HepG2 (cell line): ENCODE results near the gene TAS2R7. TPM values are rescaled to one million over a fixed set of nuclear protein-coding genes. Genes with fewer than 3 reads are reported as not detected.
A peak's percentile ranks its signal among the peaks of the same experiment; 100 is the strongest.

ENCODE experiments used
- ATAC-seq: fragments of 200-7000 bp; cut with Tn5 transposase; 3 replicates; pipeline ENCODE4 v1.9.1; 2020; ENCODE audit warnings: mild to moderate bottlenecking, moderate library complexity
- BruUV-seq: library from RNA; stranded (reverse); fragments of 400-500 nt; replicated peaks from 2 replicates; lab custom pipeline; 2021; lab: Mats Ljungman, UMichigan
- CTCF ChIA-PET: fragments of 300-600 bp; formaldehyde crosslinking; extraction: SDS; loops from one replicate; lab custom pipeline; 2021; ENCODE audit warnings: low total read pairs, inconsistent platforms, low intra/inter-chr PET ratio; lab: Yijun Ruan, JAX
- POLR2A ChIA-PET: fragments of 350-600 bp; sonication (Branson Sonifier 250); formaldehyde crosslinking; loops from one replicate; lab custom pipeline; 2020; ENCODE audit warnings: antibody characterized with exemption, inconsistent platforms; lab: Yijun Ruan, JAX
- DNase-seq: peaks from one replicate; pipeline ENCODE4 v3.0.0-alpha.2; 2015; ENCODE audit warnings: low spot score
- FAIRE-seq: peaks from 3 replicates; lab custom pipeline; 2011; peaks lifted over from hg19 to GRCh38; lab: Jason Lieb, UNC
- H2AFZ ChIP-seq: one replicate; pipeline ENCODE4 v1.6.1; 2011; ENCODE audit warnings: low read length, inconsistent platforms
- H3K27ac ChIP-seq: fragments of 300-600 bp; 3 replicates; pipeline ENCODE4 v1.8.0; 2011; ENCODE audit warnings: mixed run types, mild to moderate bottlenecking, mixed read lengths, low read length, inconsistent platforms; ENCODE audit not compliant: insufficient read depth; ENCODE audit errors: extremely low read length
- H3K27me3 ChIP-seq, 2 experiments: fragments of 200-600 bp in 1 of 2; 2 replicates in 1 of 2; 3 replicates in 1 of 2; pipeline versions ENCODE4 v1.6.0 to v1.8.0; 2011; ENCODE audit warnings: low read length in 2 of 2, mild to moderate bottlenecking in 2 of 2, moderate library complexity in 2 of 2, inconsistent platforms in 1 of 2; ENCODE audit not compliant: insufficient read depth in 2 of 2, control insufficient read depth in 1 of 2
- H3K36me3 ChIP-seq, 2 experiments: fragments of 200-600 bp in 1 of 2; replicated peaks in 1 of 2; 2 replicates in 1 of 2; 3 replicates in 1 of 2; pipeline versions ENCODE4 v1.5.1 to v1.8.0; 2011; ENCODE audit warnings: low read length in 2 of 2, inconsistent platforms in 1 of 2; ENCODE audit not compliant: insufficient read depth in 2 of 2, control insufficient read depth in 1 of 2
- H3K4me1 ChIP-seq: 2 replicates; pipeline ENCODE4 v1.5.1; 2012; ENCODE audit warnings: low read length, inconsistent platforms; ENCODE audit not compliant: insufficient read depth
- H3K4me2 ChIP-seq: 2 replicates; pipeline ENCODE4 v1.6.0; 2011; ENCODE audit warnings: low read depth, low read length, inconsistent platforms
- H3K4me3 ChIP-seq, 3 experiments: fragments of 200-600 bp in 1 of 3; sonication (generic), shearing (Covaris generic) in 1 of 3; replicated peaks in 1 of 3; 2 replicates each; pipeline ENCODE4 v1.5.1; 2011 to 2016; ENCODE audit warnings: low read length in 3 of 3, inconsistent platforms in 2 of 3, low read depth in 2 of 3, mild to moderate bottlenecking in 2 of 3, control low read depth in 1 of 3, mixed read lengths in 1 of 3; ENCODE audit not compliant: insufficient read depth in 1 of 3
- H3K79me2 ChIP-seq: one replicate; pipeline ENCODE4 v1.6.1; 2011; ENCODE audit warnings: low read length, inconsistent platforms; ENCODE audit not compliant: insufficient read depth
- H3K9ac ChIP-seq: 2 replicates; pipeline ENCODE4 v1.6.0; 2011; ENCODE audit warnings: mild to moderate bottlenecking, low read depth, low read length, inconsistent platforms; ENCODE audit not compliant: insufficient read depth
- H3K9me3 ChIP-seq: 2 replicates; pipeline ENCODE4 v1.5.1; 2012; ENCODE audit warnings: mild to moderate bottlenecking, low read length
- H4K20me1 ChIP-seq: 2 replicates; pipeline ENCODE4 v1.6.0; 2011; ENCODE audit warnings: inconsistent platforms, mild to moderate bottlenecking, low read length, moderate library complexity; ENCODE audit not compliant: insufficient read depth
- CEBPG ChIP-seq: IDR thresholded peaks from 2 replicates; pipeline ENCODE4 v1.6.1; 2016
- HIVEP1 ChIP-seq: sonication (generic); formaldehyde crosslinking; IDR thresholded peaks from 2 replicates; pipeline ENCODE4 v1.4.0; 2020; ENCODE audit warnings: mild to moderate bottlenecking, missing genetic modification reagents
- MED13 ChIP-seq: sonication (generic); formaldehyde crosslinking; IDR thresholded peaks from 2 replicates; pipeline ENCODE4 v1.5.0; 2020; ENCODE audit warnings: missing genetic modification reagents
- PHF8 ChIP-seq: sonication (generic); formaldehyde crosslinking; IDR thresholded peaks from 2 replicates; pipeline ENCODE4 v1.5.0; 2020; ENCODE audit warnings: missing genetic modification reagents
- RAD21 ChIP-seq: fragments of 450-650 bp; formaldehyde crosslinking; IDR thresholded peaks from 2 replicates; pipeline ENCODE4 v1.5.0; 2020; ENCODE audit warnings: mild to moderate bottlenecking
- SMC3 ChIP-seq: IDR thresholded peaks from 2 replicates; pipeline ENCODE4 v1.6.1; 2011; ENCODE audit warnings: low read length, improper control_type of control experiment
- STAG1 ChIP-seq: sonication (generic); formaldehyde crosslinking; IDR thresholded peaks from 2 replicates; pipeline ENCODE4 v1.4.0; 2020; ENCODE audit warnings: missing genetic modification reagents
- XRCC5 ChIP-seq: fragments of 200-400 bp; formaldehyde crosslinking; optimal IDR thresholded peaks from 2 replicates; pipeline ENCODE3; 2017; ENCODE audit warnings: mild to moderate bottlenecking, low read length
- ZNF235 ChIP-seq: sonication (generic); formaldehyde crosslinking; IDR thresholded peaks from 2 replicates; pipeline ENCODE4 v1.8.1; 2023; ENCODE audit warnings: mild to moderate bottlenecking, missing genetic modification reagents, borderline replicate concordance
- ZNF33A ChIP-seq: sonication (generic); formaldehyde crosslinking; IDR thresholded peaks from 2 replicates; pipeline ENCODE4 v1.5.1; 2020; ENCODE audit warnings: missing genetic modification reagents, mild to moderate bottlenecking, moderate library complexity, borderline replicate concordance
- ZNF549 ChIP-seq: sonication (generic); formaldehyde crosslinking; IDR thresholded peaks from 2 replicates; pipeline ENCODE4 v1.5.0; 2020; ENCODE audit warnings: missing genetic modification reagents
- WGBS: methylation state at CpG from one replicate; pipeline ENCODE4 v1.1.6; 2017; ENCODE audit warnings: low lambda C conversion rate; 5-methylcytosine and 5-hydroxymethylcytosine counted together
- in situ Hi-C: cut with HindIII; loops from 2 replicates; pipeline ENCODE4 v1.10.0; 2017; ENCODE audit warnings: low pct_unique_long_range_greater_than_20kb; ENCODE audit not compliant: extremely low pct_ligation_motif_present
- intact Hi-C: fragments of 100-400 bp; cut with micrococcal nuclease; formaldehyde crosslinking; loops from one replicate; pipeline ENCODE4 v1.10.0; 2022; ENCODE audit not compliant: unreplicated experiment
- polyA plus RNA-seq, 8 experiments: library from polyadenylated mRNA; depleted of rRNA in 3 of 8; stranded (reverse) in 7 of 8; unstranded in 1 of 8; fragments of >200 nt; fragmentation: Illumina TruSeq in 4 of 8; extraction: Trizol in 4 of 8; gene quantifications; 2 replicates each; pipeline versions ENCODE4 v1.2.1 to v1.2.3, GENCODE V29; 2011 to 2016; ENCODE audit warnings: low read depth in 4 of 8, missing spikeins in 1 of 8, mixed read lengths in 1 of 8; ENCODE audit not compliant: insufficient read depth in 1 of 8
- total RNA-seq, 5 experiments: library from RNA; depleted of rRNA; stranded (reverse); fragments of >200 nt; fragmentation: Illumina TruSeq; extraction: Trizol; gene quantifications; 2 replicates each; pipeline ENCODE4 v1.2.3, GENCODE V29; 2016; ENCODE audit warnings: low read depth in 1 of 5
- TF ChIP-seq, protein P1 (sequence below): IDR thresholded peaks from 2 replicates; pipeline ENCODE4 v1.6.1; 2012; ENCODE audit warnings: low read depth, low read length, improper control_type of control experiment
- TF ChIP-seq, protein P2 (sequence below): sonication (generic); formaldehyde crosslinking; IDR thresholded peaks from 2 replicates; pipeline ENCODE4 v1.5.0; 2020; ENCODE audit warnings: mild to moderate bottlenecking, missing genetic modification reagents, moderate library complexity
- TF ChIP-seq, protein P3 (sequence below): sonication (generic); formaldehyde crosslinking; IDR thresholded peaks from 2 replicates; pipeline ENCODE4 v1.9.0; 2021; ENCODE audit warnings: missing genetic modification reagents, mild to moderate bottlenecking, borderline replicate concordance

Gene TAS2R7
- total and polyA plus RNA-seq, 2 of the 13 experiments (the other 11 are each of a cell fraction or from before 2014, with no cell fraction given): not detected

DNA sequence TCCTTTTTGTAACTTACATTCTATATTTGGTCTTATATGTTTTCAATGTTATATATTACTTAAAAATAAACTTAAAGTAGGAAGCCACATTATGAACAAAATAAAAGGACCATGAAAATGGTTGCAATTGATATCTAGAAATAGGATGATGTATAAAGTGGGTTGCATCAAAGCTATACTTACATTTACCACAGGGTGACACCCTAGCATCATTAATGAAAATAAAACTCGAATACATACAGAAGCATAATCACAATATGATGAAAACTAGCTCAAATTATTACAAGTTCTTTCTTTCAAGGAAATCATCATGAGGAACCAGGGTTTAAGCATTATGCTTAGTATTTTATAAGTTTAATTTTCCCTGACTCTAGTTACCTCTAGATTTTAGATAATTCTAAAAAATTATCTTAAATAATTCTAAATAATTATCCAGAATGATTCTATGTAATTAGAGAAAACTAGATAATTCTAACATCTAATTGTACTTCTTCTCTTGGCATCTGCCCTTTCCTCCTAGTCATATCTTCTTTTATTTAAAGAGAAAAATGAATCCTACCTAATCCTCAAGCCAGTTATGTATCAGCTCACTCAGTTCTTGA is 31.2 kb downstream of the TAS2R7 start:
- no peaks in the 10 kb centered on the region for H3K4me1 ChIP-seq
- TF ChIP-seq RAD21 (CRISPR knock-in tag) (peak; percentile 46; the same call in 1 of the 2 replicates), ZNF235 (no peak), XRCC5 (no peak), ZNF549 (CRISPR knock-in tag) (no peak), SMC3 (peak; percentile 80), ZNF33A (no peak), STAG1 (CRISPR knock-in tag) (peak; percentile 89), HIVEP1 (CRISPR knock-in tag) (no peak), CEBPG (CRISPR knock-in tag) (peak; percentile 11; the same call in 1 of the 2 replicates), MED13 (CRISPR knock-in tag) (no peak), PHF8 (CRISPR knock-in tag) (no peak)
- TF ChIP-seq, protein P1, sequence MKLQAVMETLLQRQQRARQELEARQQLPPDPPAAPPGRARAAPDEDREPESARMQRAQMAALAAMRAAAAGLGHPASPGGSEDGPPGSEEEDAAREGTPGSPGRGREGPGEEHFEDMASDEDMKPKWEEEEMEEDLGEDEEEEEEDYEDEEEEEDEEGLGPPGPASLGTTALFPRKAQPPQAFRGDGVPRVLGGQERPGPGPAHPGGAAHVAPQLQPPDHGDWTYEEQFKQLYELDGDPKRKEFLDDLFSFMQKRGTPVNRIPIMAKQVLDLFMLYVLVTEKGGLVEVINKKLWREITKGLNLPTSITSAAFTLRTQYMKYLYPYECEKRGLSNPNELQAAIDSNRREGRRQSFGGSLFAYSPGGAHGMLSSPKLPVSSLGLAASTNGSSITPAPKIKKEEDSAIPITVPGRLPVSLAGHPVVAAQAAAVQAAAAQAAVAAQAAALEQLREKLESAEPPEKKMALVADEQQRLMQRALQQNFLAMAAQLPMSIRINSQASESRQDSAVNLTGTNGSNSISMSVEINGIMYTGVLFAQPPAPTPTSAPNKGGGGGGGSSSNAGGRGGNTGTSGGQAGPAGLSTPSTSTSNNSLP: peak; percentile 76
- TF ChIP-seq, protein P2, sequence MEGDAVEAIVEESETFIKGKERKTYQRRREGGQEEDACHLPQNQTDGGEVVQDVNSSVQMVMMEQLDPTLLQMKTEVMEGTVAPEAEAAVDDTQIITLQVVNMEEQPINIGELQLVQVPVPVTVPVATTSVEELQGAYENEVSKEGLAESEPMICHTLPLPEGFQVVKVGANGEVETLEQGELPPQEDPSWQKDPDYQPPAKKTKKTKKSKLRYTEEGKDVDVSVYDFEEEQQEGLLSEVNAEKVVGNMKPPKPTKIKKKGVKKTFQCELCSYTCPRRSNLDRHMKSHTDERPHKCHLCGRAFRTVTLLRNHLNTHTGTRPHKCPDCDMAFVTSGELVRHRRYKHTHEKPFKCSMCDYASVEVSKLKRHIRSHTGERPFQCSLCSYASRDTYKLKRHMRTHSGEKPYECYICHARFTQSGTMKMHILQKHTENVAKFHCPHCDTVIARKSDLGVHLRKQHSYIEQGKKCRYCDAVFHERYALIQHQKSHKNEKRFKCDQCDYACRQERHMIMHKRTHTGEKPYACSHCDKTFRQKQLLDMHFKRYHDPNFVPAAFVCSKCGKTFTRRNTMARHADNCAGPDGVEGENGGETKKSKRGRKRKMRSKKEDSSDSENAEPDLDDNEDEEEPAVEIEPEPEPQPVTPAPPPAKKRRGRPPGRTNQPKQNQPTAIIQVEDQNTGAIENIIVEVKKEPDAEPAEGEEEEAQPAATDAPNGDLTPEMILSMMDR: peak; percentile 66
- TF ChIP-seq, protein P3, sequence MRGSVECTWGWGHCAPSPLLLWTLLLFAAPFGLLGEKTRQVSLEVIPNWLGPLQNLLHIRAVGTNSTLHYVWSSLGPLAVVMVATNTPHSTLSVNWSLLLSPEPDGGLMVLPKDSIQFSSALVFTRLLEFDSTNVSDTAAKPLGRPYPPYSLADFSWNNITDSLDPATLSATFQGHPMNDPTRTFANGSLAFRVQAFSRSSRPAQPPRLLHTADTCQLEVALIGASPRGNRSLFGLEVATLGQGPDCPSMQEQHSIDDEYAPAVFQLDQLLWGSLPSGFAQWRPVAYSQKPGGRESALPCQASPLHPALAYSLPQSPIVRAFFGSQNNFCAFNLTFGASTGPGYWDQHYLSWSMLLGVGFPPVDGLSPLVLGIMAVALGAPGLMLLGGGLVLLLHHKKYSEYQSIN (CRISPR knock-in tag): no peak
- POLR2A ChIA-PET: no interaction called here
- BruUV-seq: no TSS peak
- H3K4me2 ChIP-seq: no peak overlapping the region
- H3K27me3 ChIP-seq: peaks cover 0 to 6% of the 10 kb centered on the region in 2 experiments; a peak in 2 of 5 replicates
- FAIRE-seq (no peak), DNase-seq (peak; percentile 24), ATAC-seq (no peak)
- H3K9ac ChIP-seq: no peak overlapping the region
- H4K20me1 ChIP-seq: no peaks in the 10 kb centered on the region
- no peak overlapping the region for H3K4me3 ChIP-seq
- CTCF ChIA-PET: interaction anchor here (1.5 to 2.5 kb wide), 3 partner anchors 130 to 715 kb away, joined by 5 to 47 read pairs (median 28); no protein-coding TSS in a partner anchor
- no peaks in the 10 kb centered on the region for H3K36me3 ChIP-seq
- intact Hi-C loops: loop anchor here (1.0 to 2.0 kb wide), 3 partner anchors 130 to 715 kb away; no protein-coding TSS in a partner anchor
- no peak overlapping the region for H2AFZ ChIP-seq
- 3% methylated on average over 1 of the region's 1 CpG for WGBS
- no peaks in the 10 kb centered on the region for H3K79me2 ChIP-seq
- in situ Hi-C loops: loop anchor here (5.0 kb wide), 1 partner anchor 426 kb away; no protein-coding TSS in a partner anchor
- no peak overlapping the region for H3K27ac ChIP-seq
- H3K9me3 ChIP-seq: no peaks in the 10 kb centered on the region
